ENCODE data around the gene ITIH3. TPM values are rescaled to one million over a fixed set of nuclear protein-coding genes. Genes with fewer than 3 reads are reported as not detected.

The ITIH3 gene
- total and polyA plus RNA-seq, 2 of the 8 experiments (the other 6 are each of a cell fraction or from before 2014, with no cell fraction given) = not detected

DNA sequence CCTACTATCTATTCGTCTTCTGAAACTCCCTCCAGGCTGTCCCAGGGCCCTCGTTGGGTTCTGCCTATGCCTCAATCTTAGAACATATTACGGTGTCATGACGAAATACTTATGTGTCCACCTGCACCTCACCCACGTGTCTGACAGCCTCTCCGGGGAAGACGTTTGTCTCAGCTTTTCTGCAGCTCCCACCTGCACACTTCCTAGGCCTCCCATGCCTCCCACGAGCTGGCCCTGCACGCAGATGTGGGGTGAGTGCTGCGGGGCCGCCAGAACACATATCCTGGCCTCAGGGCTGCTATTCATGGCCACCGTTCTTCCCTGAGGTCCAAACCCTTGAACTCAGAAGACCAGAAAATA, 47.4 kb downstream of the ITIH3 start:
- H3K27me3 ChIP-seq (replicated peaks in 1 of 4; ENCODE audit: control insufficient read depth in 3 of 4, extremely low read depth in 1 of 4, insufficient read depth in 3 of 4, low read length in 3 of 4) = no peaks in the 10 kb centered on the region
- H3K4ac ChIP-seq (replicated peaks; ENCODE audit: insufficient read length, low read depth, low read length) = no peak overlapping the region
- H3K79me1 ChIP-seq (ENCODE audit: low read depth, low read length) = no peaks in the 10 kb centered on the region; the same call in 1 of the 2 replicates
- no peak overlapping the region for H3K4me2 ChIP-seq (ENCODE audit: insufficient read depth in 1 of 2, low read depth in 2 of 2, low read length in 2 of 2)
- WGBS, 2 experiments (ENCODE audit: extremely low coverage in 1 of 2, insufficient coverage in 1 of 2, insufficient read length in 1 of 2, insufficient replicate concordance in 2 of 2, low coverage in 1 of 2, low lambda C conversion rate in 2 of 2, missing lambda C conversion rate in 1 of 2) = 79% methylated on average over 12 of the region's 12 CpGs; no CpG with 5 or more reads in 1 of the 2 experiments
- H3K18ac ChIP-seq (ENCODE audit: extremely low read depth, low read length) = no peak overlapping the region
- H3K9me3 ChIP-seq (ENCODE audit: insufficient read depth in 2 of 2, low read depth in 1 of 2, low read length in 1 of 2) = no peaks in the 10 kb centered on the region
- no peak overlapping the region for H2AFZ ChIP-seq (ENCODE audit: low read length)
- H3K23ac ChIP-seq (ENCODE audit: insufficient read length) = no peak overlapping the region
- H3K79me2 ChIP-seq (ENCODE audit: control insufficient read depth in 1 of 2, insufficient read depth in 2 of 2, low read length in 2 of 2) = no peaks in the 10 kb centered on the region
- no peak overlapping the region for H2AK5ac ChIP-seq (ENCODE audit: low read depth, low read length)
- no peak overlapping the region for H3K56ac ChIP-seq (replicated peaks; ENCODE audit: insufficient read length, low read depth, low read length)
- H2BK20ac ChIP-seq (ENCODE audit: low read length) = no peak overlapping the region
- no peak overlapping the region; the same call in 1 of the 2 replicates for H4K8ac ChIP-seq (ENCODE audit: extremely low read depth, insufficient read depth, low read length)
- no peak overlapping the region for H3K4me3 ChIP-seq (ENCODE audit: extremely low read depth in 1 of 4, insufficient read depth in 2 of 4, low read depth in 3 of 4, low read length in 4 of 4)
- DNase-seq (ENCODE audit: low read depth in 1 of 2, low spot score in 2 of 2) (no peak), FAIRE-seq (no peak)
- no peak overlapping the region for H2BK5ac ChIP-seq (ENCODE audit: low read depth, low read length)
- H3K9ac ChIP-seq (replicated peaks in 1 of 4; ENCODE audit: extremely low read depth in 1 of 4, low read depth in 3 of 4, low read length in 3 of 4) = no peak overlapping the region
- H3K4me1 ChIP-seq (replicated peaks in 1 of 4; ENCODE audit: control insufficient read depth in 3 of 4, insufficient read depth in 4 of 4, low read length in 3 of 4) = no peaks in the 10 kb centered on the region
- H3K14ac ChIP-seq (ENCODE audit: insufficient read length) = no peak overlapping the region
- CTCF ChIA-PET (ENCODE audit: partially characterized antibody) = interaction anchor here (0.6 to 3.6 kb wide), 8 partner anchors 9 to 187 kb away, joined by 3 to 15 read pairs (median 3); no protein-coding TSS in a partner anchor
- no peak overlapping the region for H4K91ac ChIP-seq (replicated peaks; ENCODE audit: insufficient read length, low read length)
- H2BK120ac ChIP-seq (replicated peaks; ENCODE audit: low read depth, low read length) = no peak overlapping the region
- H2BK15ac ChIP-seq (ENCODE audit: low read length) = no peak overlapping the region
- no peaks in the 10 kb centered on the region for H3K23me2 ChIP-seq (ENCODE audit: low read depth, low read length)
- H4K5ac ChIP-seq (ENCODE audit: insufficient read length, low read depth, low read length) = no peak overlapping the region
- H2BK12ac ChIP-seq (ENCODE audit: low read depth, low read length) = no peak overlapping the region
- POLR2A ChIA-PET (ENCODE audit: partially characterized antibody) = no interaction called here
- peaks cover 0 to 5% (median 2%) of the 10 kb centered on the region in 4 experiments; a peak in 3 of 8 replicates for H3K36me3 ChIP-seq (ENCODE audit: control insufficient read depth in 2 of 4, insufficient read depth in 4 of 4, low read length in 3 of 4)
- H4K20me1 ChIP-seq (replicated peaks in 1 of 2; ENCODE audit: control insufficient read depth in 1 of 2, insufficient read depth in 2 of 2, low read length in 2 of 2) = peaks cover 0 to 6% of the 10 kb centered on the region in 2 experiments
- H3K27ac ChIP-seq (ENCODE audit: low read depth, low read length) = no peak overlapping the region
- TF ChIP-seq EGR1 (IDR thresholded peaks at IDR 0.05; ENCODE audit: borderline replicate concordance, low read depth, low read length) (no peak), SIX5 (IDR thresholded peaks at IDR 0.05; ENCODE audit: low read depth, low read length) (no peak), HDAC6 (IDR thresholded peaks at IDR 0.05; ENCODE audit: low read depth, low read length) (no peak), HDAC2 (IDR thresholded peaks at IDR 0.05; ENCODE audit: borderline replicate concordance in 1 of 2, low read depth in 2 of 2, low read length in 2 of 2) (no peak), TAF7 (optimal IDR thresholded peaks at IDR 0.05; ENCODE audit: borderline replicate concordance, low read depth, low read length) (no peak), SP1 (IDR thresholded peaks at IDR 0.05; ENCODE audit: low read depth, low read length) (no peak), JUND (IDR thresholded peaks at IDR 0.05; ENCODE audit: low read length) (no peak), TBP (IDR thresholded peaks at IDR 0.05; ENCODE audit: low read depth, low read length) (no peak), SRF (IDR thresholded peaks at IDR 0.05; ENCODE audit: low read depth, low read length) (no peak), RFX5 (IDR thresholded peaks at IDR 0.05; ENCODE audit: borderline replicate concordance, low read depth, low read length) (no peak)
- TF ChIP-seq, protein P1, sequence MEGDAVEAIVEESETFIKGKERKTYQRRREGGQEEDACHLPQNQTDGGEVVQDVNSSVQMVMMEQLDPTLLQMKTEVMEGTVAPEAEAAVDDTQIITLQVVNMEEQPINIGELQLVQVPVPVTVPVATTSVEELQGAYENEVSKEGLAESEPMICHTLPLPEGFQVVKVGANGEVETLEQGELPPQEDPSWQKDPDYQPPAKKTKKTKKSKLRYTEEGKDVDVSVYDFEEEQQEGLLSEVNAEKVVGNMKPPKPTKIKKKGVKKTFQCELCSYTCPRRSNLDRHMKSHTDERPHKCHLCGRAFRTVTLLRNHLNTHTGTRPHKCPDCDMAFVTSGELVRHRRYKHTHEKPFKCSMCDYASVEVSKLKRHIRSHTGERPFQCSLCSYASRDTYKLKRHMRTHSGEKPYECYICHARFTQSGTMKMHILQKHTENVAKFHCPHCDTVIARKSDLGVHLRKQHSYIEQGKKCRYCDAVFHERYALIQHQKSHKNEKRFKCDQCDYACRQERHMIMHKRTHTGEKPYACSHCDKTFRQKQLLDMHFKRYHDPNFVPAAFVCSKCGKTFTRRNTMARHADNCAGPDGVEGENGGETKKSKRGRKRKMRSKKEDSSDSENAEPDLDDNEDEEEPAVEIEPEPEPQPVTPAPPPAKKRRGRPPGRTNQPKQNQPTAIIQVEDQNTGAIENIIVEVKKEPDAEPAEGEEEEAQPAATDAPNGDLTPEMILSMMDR (IDR thresholded peaks at IDR 0.05; ENCODE audit: control extremely low read depth in 1 of 3, insufficient read depth in 1 of 3, low read depth in 1 of 3, low read length in 3 of 3) = no peak
